Prostate gland (tissue), 2 donors: ENCODE measurements around the gene KIAA0513.

ENCODE experiments used
- CTCF ChIP-seq, 4 experiments: fragments of 200-600 bp in 2 of 4; fragments of 450-650 bp in 2 of 4; sonication (generic) in 2 of 4; IDR thresholded peaks; 1 replicate in 3 of 4; 2 replicates in 1 of 4; pipeline ENCODE4 v1.5.1; 2016 to 2019; ENCODE audit warnings: antibody characterized with exemption in 4 of 4, mild to moderate bottlenecking in 2 of 4, moderate library complexity in 2 of 4
- POLR2AphosphoS5 ChIP-seq: sonication (generic); formaldehyde crosslinking; IDR thresholded peaks from one replicate; pipeline ENCODE4 v1.6.1; 2017; ENCODE audit warnings: antibody characterized with exemption

GRCh38 chr16:85138073-85138824, 110.7 kb downstream of the KIAA0513 start:
- no peak for TF ChIP-seq CTCF (IDR thresholded peaks at IDR 0.05)
- TF ChIP-seq POLR2AphosphoS5, result no peak
